DOHH2 (cell line): Measurements from ENCODE around the gene WWOX.
"Not testable (repeated sequence)": the region's sequence is repeated elsewhere in the genome, so short reads cannot be mapped to it uniquely, and the experiment has no call there.

ENCODE experiments used
- H3F3A ChIP-seq: fragments of 200-600 bp; sonication (generic), shearing (Covaris generic); 2 replicates; pipeline ENCODE4 v1.6.0; 2016; ENCODE audit warnings: antibody characterized with exemption, mild to moderate bottlenecking; ENCODE audit not compliant: control insufficient read depth, insufficient read depth
- H3K27ac ChIP-seq: fragments of 200-600 bp; sonication (generic); 2 replicates; pipeline ENCODE4 v1.5.1; 2014; ENCODE audit warnings: low read depth, mild to moderate bottlenecking, low read length, moderate library complexity
- H3K27me3 ChIP-seq: fragments of 200-600 bp; sonication (generic); 2 replicates; pipeline ENCODE4 v1.6.1; 2014; ENCODE audit warnings: mild to moderate bottlenecking, low read length, mixed read lengths; ENCODE audit not compliant: control insufficient read depth
- H3K36me3 ChIP-seq: fragments of 200-600 bp; sonication (generic); 2 replicates; pipeline ENCODE4 v1.6.1; 2014; ENCODE audit warnings: mild to moderate bottlenecking, low read length, moderate library complexity, mixed read lengths; ENCODE audit not compliant: control insufficient read depth
- H3K4me1 ChIP-seq: fragments of 200-600 bp; sonication (generic); 2 replicates; pipeline ENCODE4 v1.6.1; 2014; ENCODE audit warnings: mild to moderate bottlenecking, low read length, mixed read lengths; ENCODE audit not compliant: control insufficient read depth
- H3K4me2 ChIP-seq: fragments of 200-600 bp; sonication (generic); 2 replicates; pipeline ENCODE4 v1.6.0; 2014; ENCODE audit warnings: mild to moderate bottlenecking, low read length, moderate library complexity
- H3K4me3 ChIP-seq: fragments of 200-600 bp; sonication (generic); 2 replicates; pipeline ENCODE4 v1.5.1; 2014; ENCODE audit warnings: mild to moderate bottlenecking, low read length, mixed read lengths
- H3K79me2 ChIP-seq: fragments of 200-600 bp; sonication (generic); 2 replicates; pipeline ENCODE4 v1.6.1; 2014; ENCODE audit warnings: mild to moderate bottlenecking, low read length, mixed read lengths; ENCODE audit not compliant: control insufficient read depth
- H3K9me2 ChIP-seq: fragments of 200-600 bp; sonication (generic); replicated peaks from 2 replicates; pipeline ENCODE4 v1.6.1; 2014; ENCODE audit warnings: mild to moderate bottlenecking, low read length, mixed read lengths; ENCODE audit not compliant: control insufficient read depth
- H3K9me3 ChIP-seq: fragments of 200-600 bp; sonication (generic); 2 replicates; pipeline ENCODE4 v1.6.1; 2014; ENCODE audit warnings: antibody characterized with exemption, low read length, mixed read lengths; ENCODE audit not compliant: control insufficient read depth, insufficient read depth
- H4K20me1 ChIP-seq: fragments of 200-600 bp; sonication (generic); 2 replicates; pipeline ENCODE4 v1.6.0; 2014; ENCODE audit warnings: low read depth, mild to moderate bottlenecking, antibody characterized with exemption, low read length, moderate library complexity; ENCODE audit not compliant: control insufficient read depth, insufficient read depth
- CTCF ChIP-seq: fragments of 200-600 bp; sonication (generic); IDR thresholded peaks from one replicate; pipeline ENCODE4 v1.5.1; 2014; ENCODE audit warnings: antibody characterized with exemption, mild to moderate bottlenecking, low read depth, low read length; ENCODE audit not compliant: poor library complexity, severe bottlenecking
- EZH2phosphoT487 ChIP-seq: fragments of 200-600 bp; sonication (generic); IDR thresholded peaks from 2 replicates; pipeline ENCODE4 v1.6.1; 2017; ENCODE audit warnings: borderline replicate concordance, mild to moderate bottlenecking, antibody characterized with exemption, low read length, moderate library complexity, mixed read lengths

WWOX gene

GRCh38 chr16:79253100-79253631 is 1153.7 kb downstream of the WWOX start:
- Histone ChIP-seq H3K27me3 (no peaks in the 10 kb centered on the region), H3K9me2 (no peaks in the 10 kb centered on the region), H3K4me1 (no peaks in the 10 kb centered on the region), H4K20me1 (no peaks in the 10 kb centered on the region), H3K4me2 (no peak overlapping the region), H3K4me3 (no peak overlapping the region), H3K27ac (no peak overlapping the region), H3F3A (no peaks in the 10 kb centered on the region), H3K79me2 (no peaks in the 10 kb centered on the region), H3K9me3 (no peaks in the 10 kb centered on the region), H3K36me3 (no peaks in the 10 kb centered on the region)
- TF ChIP-seq CTCF (no peak), EZH2phosphoT487 (no peak)

- Histone ChIP-seq H4K20me1 (no peaks in the 10 kb centered on the region), H3K9me3 (no peaks in the 10 kb centered on the region), H3K27me3 (no peaks in the 10 kb centered on the region), H3K4me3 (no peak overlapping the region), H3K4me1 (no peaks in the 10 kb centered on the region), H3K36me3 (no peaks in the 10 kb centered on the region), H3K9me2 (no peaks in the 10 kb centered on the region), H3K27ac (no peak overlapping the region), H3K4me2 (no peak overlapping the region), H3F3A (no peaks in the 10 kb centered on the region), H3K79me2 (no peaks in the 10 kb centered on the region)
- TF ChIP-seq EZH2phosphoT487 (no peak), CTCF (no peak)
Measured at GRCh38 chr16:79257953-79258490, 1158.6 kb downstream of the WWOX start.

- not testable (repeated sequence) for H3F3A ChIP-seq
Measured at GRCh38 chr16:79260890-79261289, 1161.4 kb downstream of the WWOX start.

GRCh38 chr16:79261481-79261940 is 1162.1 kb downstream of the WWOX start:
- no peaks in the 10 kb centered on the region for H3K79me2 ChIP-seq
- no peaks in the 10 kb centered on the region for H3K4me1 ChIP-seq
- H3K4me2 ChIP-seq = no peak overlapping the region
- H3K9me2 ChIP-seq = no peaks in the 10 kb centered on the region
- no peak overlapping the region for H3K4me3 ChIP-seq
- H3K27ac ChIP-seq = no peak overlapping the region
- peaks cover 6% of the 10 kb centered on the region for H3K27me3 ChIP-seq
- H3K9me3 ChIP-seq = no peaks in the 10 kb centered on the region
- TF ChIP-seq CTCF = peak; percentile 69
- TF ChIP-seq EZH2phosphoT487 = no peak
- H3F3A ChIP-seq = no peaks in the 10 kb centered on the region
- H3K36me3 ChIP-seq = no peaks in the 10 kb centered on the region
- no peaks in the 10 kb centered on the region for H4K20me1 ChIP-seq

More at GRCh38 chr16:79260890-79261289, 1161.4 kb downstream of the WWOX start:
- H3K4me1 ChIP-seq, H3K27ac ChIP-seq, H4K20me1 ChIP-seq, H3K9me3 ChIP-seq, H3K4me3 ChIP-seq, H3K9me2 ChIP-seq, H3K79me2 ChIP-seq, H3K27me3 ChIP-seq, H3K4me2 ChIP-seq, H3K36me3 ChIP-seq: not testable (repeated sequence)
